ENCODE results near the gene PALMD.

PALMD gene

DNA sequence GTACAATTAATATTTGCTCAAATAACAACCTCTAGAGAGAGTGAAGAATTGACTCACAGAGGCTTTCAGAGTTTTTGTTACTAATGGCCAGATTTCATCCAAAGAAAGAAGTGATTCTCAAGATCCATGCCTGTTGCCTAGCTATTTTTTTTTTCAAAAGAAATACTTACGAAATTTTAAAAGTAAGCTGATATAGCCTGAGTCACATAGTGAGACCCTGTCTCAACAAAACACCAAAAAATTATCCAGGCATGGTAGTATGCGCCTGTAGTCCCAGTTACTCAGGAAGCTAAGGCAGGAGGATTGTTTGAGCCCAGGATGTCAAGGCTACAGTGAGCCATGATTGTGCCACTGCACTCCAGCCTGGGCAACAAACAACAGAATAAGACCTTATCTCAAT lies 14.6 kb downstream of the PALMD start:
- Mint-ChIP-seq H3K4me1 (no peaks in the 10 kb centered on the region), H3K27ac (no peak overlapping the region), H3K36me3 (no peaks in the 10 kb centered on the region), H3K9me3 (no peaks in the 10 kb centered on the region), H3K27me3 (no peaks in the 10 kb centered on the region), H3K4me3 (no peak overlapping the region)
- CTCF ChIA-PET: no interaction called here
- DNase-seq: no peak

DNA sequence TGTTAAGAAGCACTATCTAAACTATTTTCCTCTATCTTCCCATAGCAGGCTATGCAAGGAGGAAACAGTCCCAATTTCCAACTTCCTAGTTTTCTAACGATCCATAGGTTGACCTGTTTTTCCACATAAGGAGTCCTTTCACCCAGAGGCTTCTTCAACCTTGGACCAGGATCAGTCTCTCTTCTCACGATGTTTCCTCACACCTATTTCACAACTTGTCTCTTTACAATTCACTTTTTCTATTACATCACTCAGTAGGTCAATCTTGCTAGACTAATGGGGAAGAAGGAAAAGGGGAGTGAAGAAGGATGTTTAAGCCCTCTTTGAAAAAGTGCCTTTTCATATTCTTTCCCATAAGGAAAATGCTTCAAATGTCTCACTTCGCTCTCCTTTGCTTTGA lies 15.9 kb downstream of the PALMD start:
- CTCF ChIA-PET: interaction anchor here (0.9 kb wide), 1 partner anchor 26 kb away, joined by 3 read pairs; no protein-coding TSS in a partner anchor
- H3K27me3 Mint-ChIP-seq: no peaks in the 10 kb centered on the region
- no peak overlapping the region for H3K4me3 Mint-ChIP-seq
- H3K27ac Mint-ChIP-seq: no peak overlapping the region
- no peak for DNase-seq
- no peaks in the 10 kb centered on the region for H3K36me3 Mint-ChIP-seq
- H3K4me1 Mint-ChIP-seq: no peaks in the 10 kb centered on the region
- no peaks in the 10 kb centered on the region for H3K9me3 Mint-ChIP-seq

GRCh38 chr1:99662539-99663080 lies 16.7 kb downstream of the PALMD start:
- no peaks in the 10 kb centered on the region for H3K9me3 Mint-ChIP-seq
- no peaks in the 10 kb centered on the region for H3K27me3 Mint-ChIP-seq
- DNase-seq: no peak
- no peak overlapping the region for H3K4me3 Mint-ChIP-seq
- no peak overlapping the region for H3K27ac Mint-ChIP-seq
- CTCF ChIA-PET: interaction anchor here (0.9 kb wide), 1 partner anchor 25 kb away, joined by 3 read pairs; no protein-coding TSS in a partner anchor
- no peaks in the 10 kb centered on the region for H3K36me3 Mint-ChIP-seq
- no peaks in the 10 kb centered on the region for H3K4me1 Mint-ChIP-seq

DNA sequence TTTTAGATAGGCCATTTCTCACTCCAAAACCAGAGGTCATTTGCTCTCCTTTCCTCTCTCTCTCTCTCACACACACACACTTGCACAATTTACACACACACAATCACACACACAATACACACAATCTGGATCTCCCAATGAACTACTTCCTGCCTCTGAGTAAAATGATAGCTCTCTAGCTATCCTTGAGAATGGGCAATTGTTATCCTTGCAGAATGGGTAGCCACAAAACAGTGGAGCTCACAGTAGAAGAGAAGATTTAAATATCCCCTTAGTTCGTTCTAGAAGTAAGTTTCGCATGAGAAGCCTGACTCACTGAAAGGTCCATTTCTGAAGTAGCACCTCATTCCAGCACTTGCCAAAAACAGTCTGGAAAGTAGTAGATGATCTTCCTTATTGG lies 17.6 kb downstream of the PALMD start:
- Mint-ChIP-seq H3K4me3 (no peak overlapping the region), H3K27me3 (no peaks in the 10 kb centered on the region), H3K27ac (no peak overlapping the region), H3K9me3 (no peaks in the 10 kb centered on the region), H3K36me3 (no peaks in the 10 kb centered on the region), H3K4me1 (no peaks in the 10 kb centered on the region)
- no peak for DNase-seq
- CTCF ChIA-PET: no interaction called here

GRCh38 chr1:99665212-99665611 lies 19.3 kb downstream of the PALMD start:
- no peak for DNase-seq
- H3K4me1 Mint-ChIP-seq: no peaks in the 10 kb centered on the region
- CTCF ChIA-PET: no interaction called here
- H3K9me3 Mint-ChIP-seq: no peaks in the 10 kb centered on the region
- H3K36me3 Mint-ChIP-seq: no peaks in the 10 kb centered on the region
- no peaks in the 10 kb centered on the region for H3K27me3 Mint-ChIP-seq
- no peak overlapping the region for H3K4me3 Mint-ChIP-seq
- no peak overlapping the region for H3K27ac Mint-ChIP-seq

GRCh38 chr1:99669376-99669775 lies 23.5 kb downstream of the PALMD start:
- peaks cover 4% of the 10 kb centered on the region for H3K27me3 Mint-ChIP-seq
- H3K4me1 Mint-ChIP-seq: no peaks in the 10 kb centered on the region
- H3K27ac Mint-ChIP-seq: no peak overlapping the region

DNA sequence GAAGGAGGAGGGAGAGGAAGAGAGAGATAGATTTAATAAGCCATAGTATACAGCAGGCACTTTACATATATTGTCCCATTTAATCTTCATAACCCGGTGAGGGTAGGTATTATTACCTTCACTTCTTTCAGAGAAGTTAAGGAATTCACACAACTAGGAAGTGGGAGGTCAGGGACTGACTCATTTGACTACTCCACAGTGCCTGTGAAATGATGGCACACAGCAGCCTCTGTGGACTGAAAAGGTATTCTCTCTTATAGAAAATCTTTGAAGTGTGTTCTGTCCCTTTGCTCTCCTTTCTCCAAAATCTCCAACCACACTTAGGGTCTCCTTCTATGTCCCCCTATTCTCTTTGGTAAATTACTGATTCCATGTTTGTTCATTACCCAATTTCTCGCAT lies 23.9 kb downstream of the PALMD start:
- DNase-seq: no peak
- Mint-ChIP-seq H3K9me3 (no peaks in the 10 kb centered on the region), H3K27me3 (peaks cover 4% of the 10 kb centered on the region), H3K4me1 (no peaks in the 10 kb centered on the region), H3K27ac (no peak overlapping the region), H3K36me3 (no peaks in the 10 kb centered on the region), H3K4me3 (no peak overlapping the region)
- CTCF ChIA-PET: no interaction called here

More at GRCh38 chr1:99669376-99669775, 23.5 kb downstream of the PALMD start:
- CTCF ChIA-PET: no interaction called here
- no peaks in the 10 kb centered on the region for H3K36me3 Mint-ChIP-seq
- H3K9me3 Mint-ChIP-seq: no peaks in the 10 kb centered on the region
- H3K4me3 Mint-ChIP-seq: no peak overlapping the region
- no peak for DNase-seq

DNA sequence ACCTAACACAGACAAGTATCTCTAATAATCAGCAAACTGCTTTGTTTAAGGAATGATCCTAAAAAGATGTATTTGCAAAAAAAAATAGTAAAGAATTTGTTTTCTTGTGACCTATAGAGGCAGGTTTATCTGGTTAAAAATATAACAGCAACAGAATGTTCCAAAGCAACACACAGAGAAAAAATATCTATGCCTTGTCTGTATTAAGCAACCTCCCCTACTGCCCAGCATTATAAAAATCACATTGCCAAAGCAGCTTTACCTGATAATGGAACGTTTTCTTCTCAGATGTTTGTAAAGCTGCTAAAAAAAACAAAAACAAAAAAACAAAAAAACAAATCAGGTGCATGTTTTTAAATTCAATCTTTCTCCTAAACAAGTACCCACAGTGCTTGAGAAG lies 24.7 kb downstream of the PALMD start:
- no peak overlapping the region for H3K4me3 Mint-ChIP-seq
- H3K36me3 Mint-ChIP-seq: no peaks in the 10 kb centered on the region
- no peak for DNase-seq
- peaks cover 4% of the 10 kb centered on the region for H3K27me3 Mint-ChIP-seq
- no peaks in the 10 kb centered on the region for H3K4me1 Mint-ChIP-seq
- H3K9me3 Mint-ChIP-seq: no peaks in the 10 kb centered on the region
- H3K27ac Mint-ChIP-seq: no peak overlapping the region
- CTCF ChIA-PET: no interaction called here

DNA sequence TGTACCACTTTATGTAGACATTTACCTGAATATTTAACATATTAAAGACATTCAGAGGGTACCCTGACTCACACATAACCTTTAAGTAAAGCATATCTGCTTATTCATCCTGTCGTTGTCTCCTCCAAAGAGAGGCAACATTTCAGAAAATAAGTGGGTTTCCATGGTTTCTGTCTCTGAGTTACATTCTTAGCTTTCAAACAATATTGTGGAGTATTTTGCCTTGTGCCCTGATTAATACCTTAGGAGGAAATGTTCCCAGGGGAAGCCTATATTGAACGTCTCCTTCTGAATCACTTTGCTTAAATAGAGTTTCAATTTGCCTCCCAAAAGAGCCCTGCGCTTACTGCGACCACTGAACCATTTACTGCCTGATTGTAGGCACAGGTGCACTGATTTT lies 26.1 kb downstream of the PALMD start:
- H3K4me3 Mint-ChIP-seq: no peak overlapping the region
- H3K27ac Mint-ChIP-seq: no peak overlapping the region
- peaks cover 4% of the 10 kb centered on the region for H3K27me3 Mint-ChIP-seq
- CTCF ChIA-PET: interaction anchor here (0.5 kb wide), 1 partner anchor 1051 kb away, joined by 4 read pairs; no protein-coding TSS in a partner anchor
- no peaks in the 10 kb centered on the region for H3K4me1 Mint-ChIP-seq
- DNase-seq: no peak
- H3K9me3 Mint-ChIP-seq: no peaks in the 10 kb centered on the region
- H3K36me3 Mint-ChIP-seq: no peaks in the 10 kb centered on the region

GRCh38 chr1:99672530-99673213 lies 26.8 kb downstream of the PALMD start:
- H3K27ac Mint-ChIP-seq: no peak overlapping the region
- no peak overlapping the region for H3K4me3 Mint-ChIP-seq
- H3K9me3 Mint-ChIP-seq: no peaks in the 10 kb centered on the region
- H3K4me1 Mint-ChIP-seq: no peaks in the 10 kb centered on the region
- DNase-seq: no peak
- no peaks in the 10 kb centered on the region for H3K36me3 Mint-ChIP-seq
- CTCF ChIA-PET: interaction anchor here (0.5 kb wide), 1 partner anchor 1051 kb away, joined by 4 read pairs; no protein-coding TSS in a partner anchor
- peaks cover 4% of the 10 kb centered on the region for H3K27me3 Mint-ChIP-seq

- Mint-ChIP-seq H3K36me3 (no peaks in the 10 kb centered on the region), H3K27ac (no peak overlapping the region), H3K9me3 (no peaks in the 10 kb centered on the region), H3K27me3 (peaks cover 4% of the 10 kb centered on the region), H3K4me3 (no peak overlapping the region), H3K4me1 (no peaks in the 10 kb centered on the region)
- CTCF ChIA-PET: no interaction called here
- DNase-seq: no peak
Measured at GRCh38 chr1:99673315-99673714, 27.4 kb downstream of the PALMD start.

GRCh38 chr1:99674115-99675064 lies 28.5 kb downstream of the PALMD start:
- H3K36me3 Mint-ChIP-seq: no peaks in the 10 kb centered on the region
- no peaks in the 10 kb centered on the region for H3K9me3 Mint-ChIP-seq
- CTCF ChIA-PET: no interaction called here
- DNase-seq: no peak
- no peak overlapping the region for H3K27ac Mint-ChIP-seq
- H3K4me3 Mint-ChIP-seq: no peak overlapping the region
- H3K27me3 Mint-ChIP-seq: peaks cover 4% of the 10 kb centered on the region
- no peaks in the 10 kb centered on the region for H3K4me1 Mint-ChIP-seq

DNA sequence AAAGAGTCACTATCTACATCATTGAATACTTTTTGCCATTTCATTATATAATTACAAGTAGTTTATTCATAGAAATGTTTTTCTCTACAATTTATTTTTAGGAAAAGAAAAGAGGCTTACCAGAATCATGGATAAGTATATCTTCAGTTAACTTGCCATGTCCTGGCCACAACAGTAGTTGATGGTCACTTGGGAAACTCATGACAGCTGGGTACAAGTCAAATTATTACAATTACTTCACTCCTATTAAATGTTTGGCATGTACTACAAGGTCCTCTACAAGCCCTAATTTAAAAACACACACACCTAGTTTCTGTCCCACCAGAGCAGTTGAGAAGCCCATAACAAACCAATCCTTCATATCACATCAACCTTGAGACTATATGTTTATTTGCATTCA lies 29.4 kb downstream of the PALMD start:
- Mint-ChIP-seq H3K27ac (no peak overlapping the region), H3K4me1 (no peaks in the 10 kb centered on the region), H3K4me3 (no peak overlapping the region), H3K9me3 (no peaks in the 10 kb centered on the region), H3K27me3 (peaks cover 4% of the 10 kb centered on the region), H3K36me3 (no peaks in the 10 kb centered on the region)
- CTCF ChIA-PET: no interaction called here
- no peak for DNase-seq

- Mint-ChIP-seq H3K4me3 (no peak overlapping the region), H3K27ac (no peak overlapping the region), H3K9me3 (no peaks in the 10 kb centered on the region), H3K36me3 (no peaks in the 10 kb centered on the region), H3K27me3 (peaks cover 4% of the 10 kb centered on the region), H3K4me1 (no peaks in the 10 kb centered on the region)
- CTCF ChIA-PET: no interaction called here
- no peak for DNase-seq
Measured at GRCh38 chr1:99675994-99676393, 30.1 kb downstream of the PALMD start.

DNA sequence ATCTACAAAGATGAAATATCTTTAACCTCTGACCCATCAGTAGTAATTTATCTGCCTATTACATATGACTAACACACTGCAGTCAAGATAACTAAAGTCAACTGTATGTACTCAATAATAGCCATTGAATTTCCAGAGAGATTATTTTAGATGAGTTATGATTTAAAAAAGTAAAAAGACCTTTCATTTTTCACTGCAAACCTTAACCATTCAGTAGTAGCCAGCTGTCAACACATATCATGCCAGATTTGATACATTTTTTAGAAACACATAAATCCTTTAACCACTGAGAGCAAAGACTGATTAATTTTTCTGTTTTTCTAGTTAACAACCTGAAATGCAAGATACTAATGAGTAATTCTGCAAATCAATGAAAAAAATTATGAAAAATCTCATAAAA lies 31.0 kb downstream of the PALMD start:
- no peaks in the 10 kb centered on the region for H3K36me3 Mint-ChIP-seq
- H3K27me3 Mint-ChIP-seq: peaks cover 7% of the 10 kb centered on the region
- no peak overlapping the region for H3K4me3 Mint-ChIP-seq
- H3K4me1 Mint-ChIP-seq: no peaks in the 10 kb centered on the region
- H3K27ac Mint-ChIP-seq: no peak overlapping the region
- CTCF ChIA-PET: no interaction called here
- DNase-seq: no peak
- H3K9me3 Mint-ChIP-seq: no peaks in the 10 kb centered on the region
